Kidney epithelial cell (primary cell): ENCODE measurements around the gene SMCR8. TPM values are rescaled to one million over a fixed set of nuclear protein-coding genes. Genes with fewer than 3 reads are reported as not detected.
A peak's percentile ranks its signal among the peaks of the same experiment; 100 is the strongest.

ENCODE experiments used
- DNase-seq: peaks from one replicate; pipeline ENCODE4 v3.0.0-alpha.2; 2010; ENCODE audit warnings: low read depth
- H3K27me3 ChIP-seq: 2 replicates; pipeline ENCODE4 v1.6.0; 2011; ENCODE audit warnings: low read length; ENCODE audit not compliant: control insufficient read depth, insufficient read depth
- H3K36me3 ChIP-seq: 2 replicates; pipeline ENCODE4 v1.5.1; 2011; ENCODE audit warnings: low read length; ENCODE audit not compliant: control insufficient read depth, insufficient read depth
- H3K4me3 ChIP-seq: 2 replicates; pipeline ENCODE4 v1.5.1; 2011; ENCODE audit warnings: low read depth, mild to moderate bottlenecking, control low read depth, low read length
- total RNA-seq: library from RNA; depleted of rRNA; stranded (reverse); fragments of >200 nt; gene quantifications from 2 replicates; pipeline ENCODE4 v1.2.3, GENCODE V29; 2015
- TF ChIP-seq, protein P1 (sequence below): IDR thresholded peaks from 2 replicates; pipeline ENCODE4 v1.5.1; 2011; ENCODE audit warnings: mild to moderate bottlenecking, moderate library complexity, low read length, control low read depth, inconsistent platforms; ENCODE audit not compliant: insufficient read depth, poor library complexity, severe bottlenecking

The SMCR8 gene, protein sequence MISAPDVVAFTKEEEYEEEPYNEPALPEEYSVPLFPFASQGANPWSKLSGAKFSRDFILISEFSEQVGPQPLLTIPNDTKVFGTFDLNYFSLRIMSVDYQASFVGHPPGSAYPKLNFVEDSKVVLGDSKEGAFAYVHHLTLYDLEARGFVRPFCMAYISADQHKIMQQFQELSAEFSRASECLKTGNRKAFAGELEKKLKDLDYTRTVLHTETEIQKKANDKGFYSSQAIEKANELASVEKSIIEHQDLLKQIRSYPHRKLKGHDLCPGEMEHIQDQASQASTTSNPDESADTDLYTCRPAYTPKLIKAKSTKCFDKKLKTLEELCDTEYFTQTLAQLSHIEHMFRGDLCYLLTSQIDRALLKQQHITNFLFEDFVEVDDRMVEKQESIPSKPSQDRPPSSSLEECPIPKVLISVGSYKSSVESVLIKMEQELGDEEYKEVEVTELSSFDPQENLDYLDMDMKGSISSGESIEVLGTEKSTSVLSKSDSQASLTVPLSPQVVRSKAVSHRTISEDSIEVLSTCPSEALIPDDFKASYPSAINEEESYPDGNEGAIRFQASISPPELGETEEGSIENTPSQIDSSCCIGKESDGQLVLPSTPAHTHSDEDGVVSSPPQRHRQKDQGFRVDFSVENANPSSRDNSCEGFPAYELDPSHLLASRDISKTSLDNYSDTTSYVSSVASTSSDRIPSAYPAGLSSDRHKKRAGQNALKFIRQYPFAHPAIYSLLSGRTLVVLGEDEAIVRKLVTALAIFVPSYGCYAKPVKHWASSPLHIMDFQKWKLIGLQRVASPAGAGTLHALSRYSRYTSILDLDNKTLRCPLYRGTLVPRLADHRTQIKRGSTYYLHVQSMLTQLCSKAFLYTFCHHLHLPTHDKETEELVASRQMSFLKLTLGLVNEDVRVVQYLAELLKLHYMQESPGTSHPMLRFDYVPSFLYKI
- total RNA-seq, result 30.2 and 30.8 TPM in 2 replicates

DNA sequence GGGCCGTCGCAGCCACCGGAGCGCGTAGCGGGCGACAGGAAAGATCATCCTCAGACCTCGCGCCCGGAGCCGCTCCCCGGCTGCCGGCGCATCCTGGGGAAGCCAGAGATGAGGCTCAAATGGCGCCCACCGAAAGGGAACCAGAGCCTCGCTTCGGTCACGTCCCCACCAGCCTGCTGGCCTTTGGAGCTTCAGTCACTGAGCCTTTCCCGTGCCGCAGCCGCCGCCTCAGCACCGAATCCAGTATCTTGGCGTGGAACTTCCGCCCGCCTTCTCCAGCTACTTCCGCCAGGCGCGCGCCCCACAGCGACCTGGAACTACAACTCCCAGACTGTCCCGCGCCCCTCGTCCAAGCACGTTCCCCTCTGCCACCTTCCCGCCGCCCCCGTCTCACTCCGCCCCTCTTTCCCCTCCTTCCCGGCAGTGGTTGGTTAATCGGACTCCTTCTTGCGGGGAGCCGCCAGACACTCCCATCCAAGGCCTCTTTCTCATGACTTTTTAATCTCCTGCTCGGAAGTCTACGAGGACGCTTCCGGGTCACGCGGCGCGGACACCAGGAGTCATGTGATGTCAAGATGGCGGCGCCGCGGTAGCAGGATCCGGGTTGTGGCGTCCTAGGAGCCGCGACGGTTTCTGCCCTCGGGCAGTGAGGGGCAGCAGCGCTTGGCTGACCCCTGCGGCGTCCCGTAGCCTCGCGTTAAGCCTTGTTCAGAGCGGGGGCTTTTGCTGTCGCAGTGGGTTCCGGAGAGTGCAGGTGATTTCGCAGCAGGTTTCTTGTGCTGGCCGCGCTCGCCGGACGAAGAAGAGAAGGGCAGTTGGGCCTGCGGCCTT lies at the start of gene SMCR8, which contains the start of gene TOP3A:
SMCR8 (plus strand) TSS at position 563 of the 831 bp plus-strand sequence. CDS start 497 bp downstream, outside the sequence.
TOP3A (minus strand) TSS at position 264 of the 831 bp plus-strand sequence; CDS start at position 48, 216 bp downstream.
- Histone ChIP-seq H3K36me3 (peaks cover 4% of the 10 kb centered on the region), H3K27me3 (no peaks in the 10 kb centered on the region), H3K4me3 (peak within 1 kb of the TSS; percentile 78)
- peak; percentile 96 for DNase-seq
- TF ChIP-seq, protein P1, sequence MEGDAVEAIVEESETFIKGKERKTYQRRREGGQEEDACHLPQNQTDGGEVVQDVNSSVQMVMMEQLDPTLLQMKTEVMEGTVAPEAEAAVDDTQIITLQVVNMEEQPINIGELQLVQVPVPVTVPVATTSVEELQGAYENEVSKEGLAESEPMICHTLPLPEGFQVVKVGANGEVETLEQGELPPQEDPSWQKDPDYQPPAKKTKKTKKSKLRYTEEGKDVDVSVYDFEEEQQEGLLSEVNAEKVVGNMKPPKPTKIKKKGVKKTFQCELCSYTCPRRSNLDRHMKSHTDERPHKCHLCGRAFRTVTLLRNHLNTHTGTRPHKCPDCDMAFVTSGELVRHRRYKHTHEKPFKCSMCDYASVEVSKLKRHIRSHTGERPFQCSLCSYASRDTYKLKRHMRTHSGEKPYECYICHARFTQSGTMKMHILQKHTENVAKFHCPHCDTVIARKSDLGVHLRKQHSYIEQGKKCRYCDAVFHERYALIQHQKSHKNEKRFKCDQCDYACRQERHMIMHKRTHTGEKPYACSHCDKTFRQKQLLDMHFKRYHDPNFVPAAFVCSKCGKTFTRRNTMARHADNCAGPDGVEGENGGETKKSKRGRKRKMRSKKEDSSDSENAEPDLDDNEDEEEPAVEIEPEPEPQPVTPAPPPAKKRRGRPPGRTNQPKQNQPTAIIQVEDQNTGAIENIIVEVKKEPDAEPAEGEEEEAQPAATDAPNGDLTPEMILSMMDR, result no peak

DNA sequence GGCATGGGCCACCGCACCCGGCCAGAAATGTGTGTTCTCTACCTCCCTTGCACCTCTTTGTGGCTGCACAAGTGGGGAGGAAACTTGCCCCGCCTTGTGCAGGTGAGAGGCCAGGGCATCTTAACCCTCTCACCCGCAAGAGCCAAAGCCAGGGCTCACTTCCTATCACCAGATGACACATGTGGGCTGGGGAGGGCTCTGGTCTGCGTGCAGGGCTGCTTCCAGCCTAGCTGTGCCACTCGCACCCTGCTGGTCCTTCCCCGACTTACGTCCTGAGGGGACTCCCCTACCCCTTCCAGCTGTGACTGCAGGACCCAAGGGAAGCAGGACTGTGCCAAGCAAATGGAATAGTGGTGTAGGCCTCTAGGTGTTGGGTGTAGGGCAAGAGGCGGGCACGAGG lies 47.7 kb upstream of the SMCR8 start:
- Histone ChIP-seq H3K27me3 (no peaks in the 10 kb centered on the region), H3K36me3 (peaks cover 1% of the 10 kb centered on the region), H3K4me3 (no peak overlapping the region)
- DNase-seq, result no peak
- TF ChIP-seq, protein P1, result no peak

DNA sequence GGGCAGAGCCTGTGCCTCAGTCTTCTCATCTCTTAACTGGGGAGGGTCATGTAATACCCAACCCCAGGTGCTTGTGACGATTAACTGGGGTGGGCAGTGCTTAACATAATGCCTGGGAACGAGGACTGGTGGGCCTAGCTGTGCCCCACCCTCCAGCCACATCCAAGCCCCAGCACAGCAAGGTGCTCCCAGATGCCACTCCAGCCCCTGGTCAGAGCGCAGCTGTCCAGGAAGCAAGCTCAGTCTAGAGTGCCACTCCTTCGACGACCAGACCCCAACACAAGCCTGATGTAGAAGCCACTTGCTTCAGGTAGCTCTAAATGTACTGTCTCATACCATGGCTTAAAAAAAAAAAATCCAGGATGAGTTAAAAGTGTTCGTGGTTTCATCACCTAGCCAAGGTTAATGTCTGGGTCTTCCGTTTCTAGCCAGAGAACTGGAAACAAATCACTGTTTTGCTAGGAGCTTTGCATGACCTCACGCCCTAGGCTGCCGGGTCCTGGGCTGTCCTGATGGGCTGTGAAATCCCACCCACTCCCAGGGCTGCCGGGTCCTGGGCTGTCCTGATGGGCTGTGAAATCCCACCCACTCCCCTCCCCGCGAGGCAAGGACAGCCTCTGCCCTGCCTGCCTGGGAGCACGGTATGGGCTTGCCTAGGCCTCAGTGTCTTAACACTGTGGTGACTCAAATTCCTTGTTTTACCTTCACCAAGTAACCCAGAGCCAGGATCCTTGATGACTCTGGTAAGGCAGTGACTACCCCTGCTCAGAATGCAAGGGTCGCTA lies 47.0 kb upstream of the SMCR8 start:
- no peak for DNase-seq
- no peaks in the 10 kb centered on the region for H3K36me3 ChIP-seq
- no peaks in the 10 kb centered on the region for H3K27me3 ChIP-seq
- TF ChIP-seq, protein P1, result no peak
- no peak overlapping the region for H3K4me3 ChIP-seq

DNA sequence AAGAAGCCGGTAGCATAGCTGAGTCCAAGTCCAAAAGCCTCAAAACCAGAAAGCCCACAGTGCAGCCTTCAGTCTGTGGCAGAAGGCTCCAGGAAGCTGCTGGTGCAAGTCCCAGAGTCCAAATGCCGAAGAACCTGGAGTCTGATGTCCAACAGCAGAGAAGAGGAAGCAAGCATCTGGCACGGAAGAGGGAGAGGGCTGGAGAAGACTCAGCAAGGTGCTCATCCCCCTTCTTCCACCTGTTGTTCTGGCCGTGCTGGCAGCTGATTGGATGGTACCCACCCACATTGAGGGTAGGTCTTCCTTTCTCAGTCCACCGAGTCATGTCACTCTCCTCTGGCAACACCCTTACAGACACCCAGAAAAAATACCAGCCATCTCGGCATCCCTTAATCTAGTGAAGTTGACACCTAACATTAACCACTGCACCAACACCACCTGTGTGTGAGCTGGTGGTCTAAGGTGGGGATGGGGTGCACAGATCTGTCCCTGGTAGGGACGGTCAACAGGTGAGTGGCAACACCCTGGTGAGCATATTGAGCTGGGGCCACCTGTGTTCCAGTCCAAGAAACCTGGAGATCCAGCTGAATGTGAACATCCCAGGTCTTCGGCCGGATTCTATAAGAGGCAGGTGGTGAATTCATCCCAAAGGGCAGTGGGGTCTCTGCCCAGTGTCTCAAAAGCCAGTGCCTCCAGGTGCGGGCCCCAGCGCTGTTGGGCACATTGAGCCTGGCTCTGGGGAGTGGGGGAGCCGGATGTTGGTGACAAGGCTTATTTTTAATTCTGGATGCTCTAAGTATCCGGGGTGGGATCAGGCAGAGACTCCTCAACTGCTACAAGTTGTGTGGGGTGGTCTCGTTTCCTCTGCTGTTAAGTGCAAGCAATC lies 44.8 kb upstream of the SMCR8 start:
- no peak for DNase-seq
- H3K36me3 ChIP-seq, result peaks cover 1% of the 10 kb centered on the region
- TF ChIP-seq, protein P1, result no peak
- no peaks in the 10 kb centered on the region for H3K27me3 ChIP-seq
- no peak overlapping the region for H3K4me3 ChIP-seq
